ENCODE results near the gene CLDN1. TPM values are rescaled to one million over a fixed set of nuclear protein-coding genes. Genes with fewer than 3 reads are reported as not detected.

Gene CLDN1
- total and polyA plus RNA-seq, 2 experiments from 2014 or later = 46.9 to 106 TPM

- no peak overlapping the region for H2AFZ ChIP-seq
- DNase-seq (ENCODE audit: low spot score) = no peak
- WGBS (ENCODE audit: low lambda C conversion rate, missing lambda C conversion rate) = 82% methylated on average over 4 of the region's 4 CpGs
Measured at GRCh38 chr3:190281308-190282051, 40.8 kb downstream of the CLDN1 start.

GRCh38 chr3:190279690-190280089 lies 42.6 kb downstream of the CLDN1 start:
- H3K36me3 ChIP-seq (replicated peaks; ENCODE audit: insufficient read depth, low read depth) = no peaks in the 10 kb centered on the region
- H2AFZ ChIP-seq = no peak overlapping the region
- no peak overlapping the region for H3K4me2 ChIP-seq
- no peak for DNase-seq (ENCODE audit: low spot score)
- H3K79me2 ChIP-seq = no peaks in the 10 kb centered on the region
- H3K27me3 ChIP-seq = no peaks in the 10 kb centered on the region
- no peak for TF ChIP-seq EZH2 (IDR thresholded peaks at IDR 0.05; ENCODE audit: borderline replicate concordance)
- TF ChIP-seq EZH2phosphoT487 (IDR thresholded peaks at IDR 0.05; ENCODE audit: low read depth, severe bottlenecking, unreplicated experiment) = no peak
- TF ChIP-seq CTCF (IDR thresholded peaks at IDR 0.05; ENCODE audit: poor library complexity) = no peak
- H4K20me1 ChIP-seq (ENCODE audit: insufficient read depth, poor library complexity, severe bottlenecking) = no peaks in the 10 kb centered on the region
- no peak overlapping the region for H3K27ac ChIP-seq
- no peaks in the 10 kb centered on the region for H3K9me3 ChIP-seq (ENCODE audit: low read depth)
- no peaks in the 10 kb centered on the region for H3K9me2 ChIP-seq (replicated peaks; ENCODE audit: insufficient read depth)
- H3K4me1 ChIP-seq (ENCODE audit: insufficient read depth) = no peaks in the 10 kb centered on the region
- H3K4me3 ChIP-seq = no peak overlapping the region

More at GRCh38 chr3:190281308-190282051, 40.8 kb downstream of the CLDN1 start:
- no peaks in the 10 kb centered on the region for H3K4me1 ChIP-seq (ENCODE audit: insufficient read depth)
- H3K9me3 ChIP-seq (ENCODE audit: low read depth) = peaks cover 7% of the 10 kb centered on the region
- H3K36me3 ChIP-seq (replicated peaks; ENCODE audit: insufficient read depth, low read depth) = no peaks in the 10 kb centered on the region
- H3K4me2 ChIP-seq = no peak overlapping the region
- no peaks in the 10 kb centered on the region for H4K20me1 ChIP-seq (ENCODE audit: insufficient read depth, poor library complexity, severe bottlenecking)
- no peaks in the 10 kb centered on the region for H3K9me2 ChIP-seq (replicated peaks; ENCODE audit: insufficient read depth)
- TF ChIP-seq CTCF (IDR thresholded peaks at IDR 0.05; ENCODE audit: poor library complexity) (no peak), EZH2phosphoT487 (IDR thresholded peaks at IDR 0.05; ENCODE audit: low read depth, severe bottlenecking, unreplicated experiment) (no peak), EZH2 (IDR thresholded peaks at IDR 0.05; ENCODE audit: borderline replicate concordance) (no peak)
- H3K27ac ChIP-seq = no peak overlapping the region
- no peaks in the 10 kb centered on the region for H3K79me2 ChIP-seq
- H3K4me3 ChIP-seq = no peak overlapping the region
- no peaks in the 10 kb centered on the region for H3K27me3 ChIP-seq

GRCh38 chr3:190272747-190273146 lies 49.5 kb downstream of the CLDN1 start:
- H3K36me3 ChIP-seq (replicated peaks; ENCODE audit: insufficient read depth, low read depth) = no peaks in the 10 kb centered on the region
- no peak overlapping the region for H3K4me3 ChIP-seq
- H3K9me2 ChIP-seq (replicated peaks; ENCODE audit: insufficient read depth) = no peaks in the 10 kb centered on the region
- 82% methylated on average over 2 of the region's 2 CpGs for WGBS (ENCODE audit: low lambda C conversion rate, missing lambda C conversion rate)
- no peak overlapping the region for H3K4me2 ChIP-seq
- no peak overlapping the region for H3K27ac ChIP-seq
- TF ChIP-seq CTCF (IDR thresholded peaks at IDR 0.05; ENCODE audit: poor library complexity) = no peak
- no peak for TF ChIP-seq EZH2phosphoT487 (IDR thresholded peaks at IDR 0.05; ENCODE audit: low read depth, severe bottlenecking, unreplicated experiment)
- no peak for TF ChIP-seq EZH2 (IDR thresholded peaks at IDR 0.05; ENCODE audit: borderline replicate concordance)
- no peaks in the 10 kb centered on the region for H4K20me1 ChIP-seq (ENCODE audit: insufficient read depth, poor library complexity, severe bottlenecking)
- no peaks in the 10 kb centered on the region for H3K79me2 ChIP-seq
- H3K9me3 ChIP-seq (ENCODE audit: low read depth) = no peaks in the 10 kb centered on the region
- no peaks in the 10 kb centered on the region for H3K4me1 ChIP-seq (ENCODE audit: insufficient read depth)
- no peak for DNase-seq (ENCODE audit: low spot score)
- H3K27me3 ChIP-seq = no peaks in the 10 kb centered on the region
- H2AFZ ChIP-seq = no peak overlapping the region

All from hepatocyte (in vitro differentiated cells).